Measurements from ENCODE around the gene ATG2A. TPM values are rescaled to one million over a fixed set of nuclear protein-coding genes. Genes with fewer than 3 reads are reported as not detected.

ATG2A gene
- polyA plus RNA-seq, 3 donors, result 2.6 to 24.9 (median 4.0) TPM

DNA sequence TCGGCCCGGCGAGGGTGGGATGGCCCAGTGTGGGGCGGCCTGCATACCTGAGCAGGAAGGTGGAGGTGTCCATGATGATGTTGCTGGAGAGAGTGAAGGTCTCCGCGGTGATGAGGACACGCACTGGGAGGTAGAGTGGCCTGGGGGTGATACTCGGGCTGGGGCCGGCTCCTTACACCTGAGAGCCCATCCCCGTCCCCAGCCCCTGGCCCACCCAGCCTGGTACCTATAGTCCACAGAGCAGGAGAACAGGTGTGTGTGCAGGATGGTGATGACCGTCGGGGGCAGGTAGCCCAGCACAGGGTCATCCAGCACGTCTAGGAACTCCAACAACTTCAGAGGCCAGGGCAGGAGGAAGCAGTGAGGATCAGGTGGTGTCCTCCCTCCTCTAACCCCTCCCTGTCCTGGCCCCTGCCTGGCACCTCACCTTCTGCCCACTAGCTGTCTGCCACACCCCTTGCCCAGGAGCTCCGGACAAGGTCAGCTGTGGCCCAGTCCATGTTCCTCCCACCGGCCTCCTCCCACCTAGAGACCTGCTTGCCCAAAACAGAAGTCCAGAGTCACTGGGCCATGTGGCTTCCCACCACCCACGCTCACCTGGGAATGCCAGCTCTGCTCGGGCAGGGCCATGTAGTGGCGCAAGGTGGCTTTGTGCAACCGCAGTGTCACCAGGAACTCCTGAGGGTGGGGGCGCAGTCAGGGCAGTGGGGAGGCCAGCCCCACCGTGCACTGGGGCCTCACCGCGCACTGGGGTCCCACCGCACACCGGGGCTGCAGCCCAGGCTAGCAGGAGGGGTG, 11.3 kb downstream of the ATG2A start:
- H3K27me3 Mint-ChIP-seq (ENCODE audit: low read depth in 3 of 3), result no peaks in the 10 kb centered on the region
- no peaks in the 10 kb centered on the region for H3K4me1 Mint-ChIP-seq
- no peak overlapping the region for H3K4me3 Mint-ChIP-seq
- no peak for TF ChIP-seq CTCF (IDR thresholded peaks at IDR 0.05)
- intact Hi-C loops (cut with micrococcal nuclease), result no loop called here
- H3K4me1 ChIP-seq (ENCODE audit: control insufficient read depth in 1 of 2, insufficient read depth in 2 of 2, low read length in 2 of 2), result no peaks in the 10 kb centered on the region
- no peak overlapping the region for H3K4me2 ChIP-seq (replicated peaks; ENCODE audit: extremely low read depth, low read length, poor library complexity, severe bottlenecking)
- no peak overlapping the region for H3K9ac ChIP-seq (ENCODE audit: insufficient read depth, low read length, poor library complexity, severe bottlenecking)
- peaks cover 68 to 93% of the 10 kb centered on the region in 2 donors for H3K36me3 Mint-ChIP-seq
- peaks cover 0 to 1% (median 0%) of the 10 kb centered on the region in 7 donors for H3K9me3 Mint-ChIP-seq
- no peaks in the 10 kb centered on the region for H3K79me2 ChIP-seq (ENCODE audit: insufficient read depth, low read length)
- 93% methylated on average over 19 of the region's 25 CpGs for WGBS (ENCODE audit: insufficient coverage)
- H4K20me1 ChIP-seq (ENCODE audit: insufficient read depth, low read length), result no peaks in the 10 kb centered on the region
- DNase-seq, result no peak
- no peak overlapping the region for H3K27ac ChIP-seq (ENCODE audit: low read depth in 1 of 2, low read length in 2 of 2)
- no peak overlapping the region for H3K27ac Mint-ChIP-seq
- H3K9me3 ChIP-seq (replicated peaks in 1 of 2; ENCODE audit: control insufficient read depth in 1 of 2, insufficient read depth in 1 of 2, low read length in 2 of 2), result no peaks in the 10 kb centered on the region
- no peak overlapping the region for H3K4me3 ChIP-seq (replicated peaks in 1 of 3; ENCODE audit: low read depth in 2 of 3, low read length in 3 of 3)
- no peak overlapping the region for H2AFZ ChIP-seq (ENCODE audit: insufficient read depth, low read depth, low read length, poor library complexity, severe bottlenecking)
- no peaks in the 10 kb centered on the region for H3K27me3 ChIP-seq (ENCODE audit: control insufficient read depth in 2 of 2, insufficient read depth in 2 of 2, low read length in 2 of 2)
- H3K36me3 ChIP-seq (replicated peaks in 1 of 2; ENCODE audit: control insufficient read depth in 1 of 2, insufficient read depth in 2 of 2, low read length in 2 of 2), result peaks cover 84 to 92% of the 10 kb centered on the region in 2 donors

GRCh38 chr11:64903291-64903833, 13.6 kb downstream of the ATG2A start:
- no peaks in the 10 kb centered on the region for H3K79me2 ChIP-seq (ENCODE audit: insufficient read depth, low read length)
- H3K27me3 ChIP-seq (ENCODE audit: control insufficient read depth in 2 of 2, insufficient read depth in 2 of 2, low read length in 2 of 2), result no peaks in the 10 kb centered on the region
- no peaks in the 10 kb centered on the region for H3K4me1 Mint-ChIP-seq
- no peaks in the 10 kb centered on the region for H3K9me3 ChIP-seq (replicated peaks in 1 of 2; ENCODE audit: control insufficient read depth in 1 of 2, insufficient read depth in 1 of 2, low read length in 2 of 2)
- H3K27ac Mint-ChIP-seq, result no peak overlapping the region
- H3K4me3 Mint-ChIP-seq, result no peak overlapping the region
- no peak for TF ChIP-seq CTCF (IDR thresholded peaks at IDR 0.05)
- H3K4me3 ChIP-seq (replicated peaks in 1 of 3; ENCODE audit: low read depth in 2 of 3, low read length in 3 of 3), result no peak overlapping the region
- peaks cover 79 to 92% of the 10 kb centered on the region in 2 donors for H3K36me3 ChIP-seq (replicated peaks in 1 of 2; ENCODE audit: control insufficient read depth in 1 of 2, insufficient read depth in 2 of 2, low read length in 2 of 2)
- no peaks in the 10 kb centered on the region for H3K27me3 Mint-ChIP-seq (ENCODE audit: low read depth in 3 of 3)
- H3K4me2 ChIP-seq (replicated peaks; ENCODE audit: extremely low read depth, low read length, poor library complexity, severe bottlenecking), result no peak overlapping the region
- peaks cover 0 to 1% (median 0%) of the 10 kb centered on the region in 7 donors for H3K9me3 Mint-ChIP-seq
- no peak overlapping the region for H3K27ac ChIP-seq (ENCODE audit: low read depth in 1 of 2, low read length in 2 of 2)
- no peaks in the 10 kb centered on the region for H4K20me1 ChIP-seq (ENCODE audit: insufficient read depth, low read length)
- WGBS (ENCODE audit: insufficient coverage), result 97% methylated on average over 22 of the region's 23 CpGs
- no peak overlapping the region for H2AFZ ChIP-seq (ENCODE audit: insufficient read depth, low read depth, low read length, poor library complexity, severe bottlenecking)
- no peak for DNase-seq
- no peaks in the 10 kb centered on the region for H3K4me1 ChIP-seq (ENCODE audit: control insufficient read depth in 1 of 2, insufficient read depth in 2 of 2, low read length in 2 of 2)
- no peak overlapping the region for H3K9ac ChIP-seq (ENCODE audit: insufficient read depth, low read length, poor library complexity, severe bottlenecking)
- peaks cover 69 to 91% of the 10 kb centered on the region in 2 donors for H3K36me3 Mint-ChIP-seq
- intact Hi-C loops (cut with micrococcal nuclease), result no loop called here
